HUDEP-2 (cell line): ENCODE data around the gene BTD.

Source experiments
- DNase-seq, 76 experiments: peaks; one replicate each; lab custom pipeline; 2025; ENCODE audit not compliant: unreplicated experiment in 76 of 76; lab: John Stamatoyannopoulos, UW

BTD gene

DNA sequence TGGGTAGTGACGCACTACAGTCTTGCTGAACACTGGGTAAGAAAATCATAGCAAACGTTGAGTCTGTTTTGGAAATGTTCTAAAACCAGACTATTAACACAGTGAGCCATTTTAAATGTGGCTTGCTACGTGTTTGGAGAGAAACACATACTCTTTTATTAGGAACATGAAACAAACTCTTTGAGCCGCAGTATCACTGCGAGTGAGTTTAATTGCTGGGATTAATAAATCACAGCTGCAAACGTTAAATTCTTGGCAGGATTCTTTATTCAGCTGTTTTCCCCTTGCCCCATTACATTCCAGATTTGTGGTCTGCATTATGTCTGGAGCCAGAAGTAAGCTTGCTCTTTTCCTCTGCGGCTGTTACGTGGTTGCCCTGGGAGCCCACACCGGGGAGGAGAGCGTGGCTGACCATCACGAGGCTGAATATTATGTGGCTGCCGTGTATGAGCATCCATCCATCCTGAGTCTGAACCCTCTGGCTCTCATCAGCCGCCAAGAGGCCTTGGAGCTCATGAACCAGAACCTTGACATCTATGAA is 33.6 kb downstream of the BTD start:
- no peak for DNase-seq

DNA sequence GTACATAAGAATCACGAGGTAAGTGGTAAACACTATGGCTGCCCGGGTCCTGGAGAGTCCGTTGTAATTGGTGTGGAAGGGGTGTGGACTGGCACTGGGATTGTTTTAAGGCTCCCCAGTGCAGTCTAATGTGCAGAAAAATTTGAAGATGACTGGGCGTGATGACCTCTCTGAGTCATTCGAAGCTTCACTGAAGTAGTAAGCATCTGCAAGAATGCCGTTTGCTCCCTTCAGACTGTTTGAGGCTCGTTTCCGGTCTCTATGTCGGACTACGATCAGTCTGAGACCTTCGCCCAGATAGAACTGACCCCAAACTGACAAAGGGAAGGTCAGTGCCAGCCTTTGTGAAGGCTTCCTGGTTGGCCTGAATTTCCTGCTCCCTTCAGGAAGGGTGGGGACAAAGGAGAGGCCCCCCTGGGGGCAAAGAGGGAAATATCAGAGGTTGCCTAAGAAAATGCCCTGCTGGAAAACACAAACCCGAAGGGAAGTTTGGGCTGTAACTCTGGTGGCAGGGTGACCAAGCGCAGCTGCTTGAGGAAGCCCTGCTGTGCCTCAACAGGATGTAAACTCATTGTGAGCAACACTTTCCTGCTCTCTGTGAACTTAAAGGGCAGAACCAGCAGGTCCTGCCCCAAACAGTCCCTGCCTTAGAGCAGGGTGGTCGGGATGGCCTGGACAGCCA is 34.6 kb downstream of the BTD start:
- DNase-seq: no peak

DNA sequence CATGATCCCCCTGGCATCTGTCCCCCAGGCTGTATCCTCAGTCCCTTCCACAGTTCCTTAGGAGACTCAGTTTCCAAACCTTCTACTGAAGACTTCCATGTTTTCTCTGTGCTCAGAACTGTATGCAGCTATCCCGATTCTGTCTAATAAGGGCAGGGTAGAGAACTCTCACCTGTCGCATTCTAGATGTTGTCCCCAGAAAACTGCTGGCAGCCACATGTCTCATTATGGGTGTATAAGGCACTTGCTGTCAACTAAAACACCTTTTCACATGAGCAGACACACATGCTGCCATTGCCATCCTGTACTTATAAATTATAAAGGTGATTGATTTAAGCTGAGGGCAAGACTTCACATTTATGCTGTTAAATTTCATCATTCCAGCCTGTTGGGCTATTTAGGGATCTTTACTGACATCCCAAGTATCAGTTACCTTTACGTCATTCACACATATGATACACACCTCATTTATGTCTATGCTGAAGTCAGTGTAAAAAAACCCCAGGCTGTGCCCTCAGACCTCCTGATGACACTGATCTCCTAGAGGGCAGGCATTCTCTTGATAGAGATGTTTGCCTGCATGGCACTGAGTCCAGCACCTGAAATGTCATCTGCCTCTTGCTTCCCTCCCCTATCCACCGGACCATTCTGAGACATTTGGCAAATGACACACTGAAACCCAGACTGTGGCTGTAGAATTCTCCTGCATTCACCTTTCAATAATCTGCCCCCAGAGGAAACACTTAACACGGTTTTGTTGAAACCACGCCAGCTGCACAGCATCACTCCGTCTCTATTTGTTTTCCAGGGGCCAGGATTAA is 35.8 kb downstream of the BTD start:
- no peak for DNase-seq

DNA sequence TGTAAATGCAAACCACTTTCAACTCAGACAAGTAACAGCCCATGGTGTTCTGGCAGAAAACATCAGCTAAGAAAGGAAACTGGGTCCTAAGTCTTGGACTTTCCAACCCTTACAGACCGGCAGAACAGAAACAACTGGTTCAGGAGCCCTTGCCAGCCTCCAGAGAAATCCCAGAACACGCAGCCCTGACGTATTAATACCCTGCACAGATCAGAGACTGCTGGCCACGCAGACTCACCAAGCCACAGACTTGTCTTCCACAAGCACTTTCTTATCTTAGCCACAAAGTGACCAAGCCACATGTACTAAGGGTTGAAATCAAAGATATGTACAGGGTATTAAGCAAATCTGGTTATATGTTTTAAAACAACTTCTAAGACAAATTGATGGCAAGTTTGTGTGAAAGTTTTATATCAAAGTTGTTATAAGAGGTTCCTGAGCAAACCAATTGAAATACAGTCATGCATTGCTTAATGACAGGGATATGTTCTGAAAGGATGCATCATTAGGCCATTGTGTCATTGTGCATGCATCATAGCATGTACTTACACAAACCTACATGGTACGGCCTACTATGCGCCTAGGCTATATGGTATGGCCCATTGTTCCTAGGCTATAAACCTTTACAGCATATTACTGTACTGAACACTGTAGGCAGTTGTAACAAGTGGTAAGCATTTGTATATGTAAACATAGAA is 36.8 kb downstream of the BTD start:
- no peak for DNase-seq

DNA sequence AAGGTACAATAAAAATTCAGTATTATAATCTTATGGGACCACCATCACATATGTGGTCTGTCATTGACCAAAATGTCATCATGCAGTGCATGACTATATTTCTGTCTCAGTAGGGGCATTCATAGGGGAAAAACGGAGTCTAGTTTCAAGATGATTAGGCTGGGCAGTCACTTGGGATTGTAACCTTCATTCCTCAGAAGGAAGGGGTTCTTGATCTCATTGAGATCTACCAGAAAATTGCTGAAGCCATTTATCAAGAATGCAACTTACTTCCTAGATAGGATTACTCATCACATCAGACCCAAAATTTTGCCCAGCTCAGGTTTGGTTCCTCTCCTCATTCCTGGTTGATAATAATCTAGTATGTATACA is 37.3 kb downstream of the BTD start:
- DNase-seq: no peak

DNA sequence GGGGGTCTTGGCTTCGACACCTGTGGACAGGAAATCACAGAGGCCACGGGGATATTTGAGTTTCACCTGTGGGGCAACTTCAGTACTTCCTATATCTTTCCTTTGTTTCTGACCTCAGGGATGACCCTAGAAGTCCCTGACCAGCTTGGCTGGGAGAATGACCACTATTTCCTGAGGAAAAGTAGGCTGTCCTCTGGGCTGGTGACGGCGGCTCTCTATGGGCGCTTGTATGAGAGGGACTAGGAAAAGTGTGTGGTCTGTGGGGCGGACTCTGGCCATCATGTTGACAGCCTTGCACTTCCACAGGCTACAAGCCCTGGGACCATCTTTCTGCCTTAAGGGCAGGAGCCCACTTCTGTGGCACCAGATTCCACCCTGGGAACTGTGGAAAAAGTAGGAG is 43.7 kb downstream of the BTD start:
- no peak for DNase-seq

DNA sequence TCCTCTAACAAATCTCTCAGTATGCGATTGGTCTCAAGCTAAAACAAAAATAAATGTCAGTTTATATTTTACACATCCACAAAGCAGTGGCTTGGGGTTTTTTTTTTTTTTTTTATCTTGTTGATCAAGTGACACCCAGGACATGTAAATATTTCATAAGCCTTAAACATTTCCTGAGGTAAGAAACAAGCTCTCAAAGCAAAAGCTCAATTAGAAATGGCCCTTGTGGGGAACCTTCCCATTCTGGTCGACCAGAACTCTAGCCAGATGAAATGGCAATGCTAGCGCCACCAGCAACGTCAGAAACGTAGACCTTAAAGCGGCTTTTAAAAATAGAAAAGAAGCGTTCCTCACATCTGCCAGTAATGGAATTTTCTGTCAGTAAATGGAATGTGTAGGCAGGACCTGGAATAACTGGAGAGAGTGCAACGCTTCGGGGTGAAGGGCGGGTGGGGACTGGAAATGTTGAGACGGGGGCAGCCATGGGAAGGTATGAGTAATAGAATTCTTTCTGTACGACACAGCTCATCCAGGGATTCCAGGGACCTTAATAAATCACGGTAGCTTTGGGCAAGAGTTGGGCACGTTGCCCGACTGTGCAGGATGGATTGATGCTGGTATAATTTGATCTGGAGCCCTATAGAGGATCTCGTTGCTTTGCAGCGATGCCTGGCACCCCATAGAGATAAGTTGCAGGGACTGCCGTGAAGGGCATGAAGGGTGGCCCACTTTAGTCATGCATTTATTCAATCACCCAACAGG is 44.4 kb downstream of the BTD start:
- DNase-seq: no peak

DNA sequence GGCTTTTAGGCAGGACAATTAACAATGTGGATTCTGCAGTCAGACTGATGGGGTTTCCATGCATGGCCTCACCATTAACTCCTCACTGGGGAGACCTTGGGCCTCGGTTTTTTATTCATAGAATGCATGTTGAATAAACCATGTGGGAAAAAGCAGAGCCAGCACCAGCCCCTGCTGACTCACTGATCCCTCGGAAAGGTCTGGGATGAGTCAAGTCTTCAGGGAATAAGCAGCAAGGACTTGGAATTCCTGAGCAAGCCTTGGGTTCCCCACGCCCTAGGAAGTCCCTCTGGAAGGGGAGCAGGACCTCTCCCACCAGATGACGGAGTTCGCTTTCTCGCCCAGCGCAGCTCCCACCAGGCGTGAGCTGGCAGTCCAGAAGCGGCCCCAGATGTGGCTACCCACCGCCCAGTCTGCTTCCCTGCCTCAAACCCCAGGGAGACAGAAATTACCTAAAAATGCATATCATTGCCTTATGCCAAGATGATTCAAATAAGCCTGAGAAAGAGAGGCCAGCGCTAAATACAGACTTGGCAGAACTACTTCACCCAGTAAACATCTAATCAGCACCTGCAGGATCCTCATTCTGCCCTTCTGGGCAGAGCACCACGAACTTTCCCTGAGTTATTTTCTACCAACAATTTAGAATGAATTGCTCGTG is 45.4 kb downstream of the BTD start:
- DNase-seq: no peak

DNA sequence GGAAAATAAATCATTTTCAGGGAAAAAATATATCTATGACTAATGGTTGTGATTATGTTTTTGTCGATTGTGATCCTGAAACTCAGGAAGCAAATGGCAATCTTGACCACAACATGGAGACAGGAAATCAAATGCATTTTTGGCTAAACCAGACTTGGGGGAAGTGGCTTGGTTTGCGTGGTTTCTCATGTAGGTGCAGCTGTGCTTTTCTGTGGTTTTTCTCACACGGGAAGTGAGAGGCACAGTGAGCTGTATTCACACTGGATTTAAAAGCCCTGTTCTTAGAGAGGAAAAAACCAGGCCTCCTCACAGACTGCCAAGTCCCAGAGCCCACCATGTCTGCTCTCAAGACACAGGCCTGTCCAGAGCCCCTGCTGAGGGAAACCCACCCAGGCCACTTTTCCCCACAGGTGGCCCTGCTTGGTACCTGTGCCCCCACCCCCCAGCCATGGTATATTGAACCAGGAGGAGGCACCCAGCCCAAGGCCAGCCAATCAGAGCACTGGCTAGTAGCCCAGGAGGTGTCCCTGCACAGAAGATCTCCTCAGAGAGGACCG is 46.1 kb downstream of the BTD start:
- DNase-seq: no peak

DNA sequence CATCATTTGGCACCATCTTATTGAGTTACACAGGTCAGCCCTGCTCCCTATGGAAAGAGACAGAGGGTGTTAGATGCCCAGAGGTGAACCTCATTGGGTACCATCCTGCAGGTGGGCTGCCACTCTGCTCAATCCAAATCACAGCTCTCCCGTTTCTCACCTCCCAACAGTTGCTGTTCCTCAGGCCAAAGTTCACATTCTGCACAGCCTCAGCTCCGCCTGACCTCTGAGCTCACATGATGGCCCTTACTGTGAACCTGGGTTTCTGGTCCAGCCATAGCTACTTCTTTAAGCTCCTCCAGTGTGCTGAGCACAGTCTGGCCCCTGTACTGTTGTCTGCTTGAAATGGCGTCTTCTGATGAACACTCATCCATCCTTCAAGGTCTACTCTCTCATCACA is 47.8 kb downstream of the BTD start:
- no peak for DNase-seq

DNA sequence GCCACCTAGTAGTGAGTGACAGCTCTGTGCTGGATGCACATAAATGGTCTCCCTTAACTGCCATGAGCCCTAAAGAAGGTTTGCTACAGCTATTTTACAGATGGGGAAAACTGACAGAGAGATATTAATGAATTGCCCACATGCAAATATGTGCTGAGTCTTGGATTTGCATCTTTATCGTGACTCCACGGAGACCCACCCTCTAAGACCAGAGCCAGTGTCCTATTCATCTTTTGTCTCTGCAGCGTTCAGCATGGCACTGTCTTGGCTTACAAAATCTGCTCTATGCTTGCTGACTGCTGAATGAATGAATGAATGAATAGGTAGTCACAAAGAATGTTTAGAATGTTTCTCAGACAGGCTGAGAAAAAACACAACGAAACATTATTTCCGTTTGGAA is 48.3 kb downstream of the BTD start:
- DNase-seq: no peak

DNA sequence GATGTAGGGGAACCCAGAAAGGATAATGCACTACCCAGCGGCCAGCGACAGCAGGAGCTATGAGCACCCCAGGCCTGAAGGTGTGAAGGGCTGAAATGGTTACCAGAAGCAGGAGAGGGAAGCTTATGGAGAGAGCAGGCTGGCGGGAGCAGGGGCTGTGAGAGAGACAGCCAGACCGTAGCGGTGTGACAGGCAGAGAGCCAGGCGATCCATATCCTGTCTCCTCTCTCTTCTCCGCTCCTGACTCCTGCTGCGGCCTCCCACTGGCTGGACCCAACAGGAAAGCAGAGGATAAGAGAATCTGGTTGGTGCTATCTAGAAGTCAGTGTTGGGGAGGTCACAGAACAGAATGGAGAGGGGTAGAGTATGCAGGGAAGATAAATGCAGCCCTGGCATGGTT is 49.9 kb downstream of the BTD start:
- DNase-seq: no peak

DNA sequence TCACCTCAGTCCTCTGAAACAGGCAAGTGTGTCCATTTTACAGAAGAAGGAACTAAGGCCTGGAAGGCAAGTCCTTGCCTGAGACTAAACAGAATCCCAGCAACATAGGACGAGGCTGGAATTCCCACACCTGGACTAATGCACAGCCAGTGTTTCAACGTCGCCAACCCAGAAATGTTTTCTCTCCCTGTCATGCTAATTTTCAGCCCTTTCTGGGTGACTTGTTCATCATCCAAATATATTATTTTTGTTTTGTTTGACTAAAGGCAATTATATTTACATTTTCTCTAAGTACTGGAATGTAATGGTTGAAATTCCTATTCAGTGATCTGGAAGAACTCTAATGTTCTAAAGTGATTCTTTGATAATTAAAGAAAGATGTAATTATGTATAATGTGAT is 51.8 kb downstream of the BTD start:
- DNase-seq: no peak

DNA sequence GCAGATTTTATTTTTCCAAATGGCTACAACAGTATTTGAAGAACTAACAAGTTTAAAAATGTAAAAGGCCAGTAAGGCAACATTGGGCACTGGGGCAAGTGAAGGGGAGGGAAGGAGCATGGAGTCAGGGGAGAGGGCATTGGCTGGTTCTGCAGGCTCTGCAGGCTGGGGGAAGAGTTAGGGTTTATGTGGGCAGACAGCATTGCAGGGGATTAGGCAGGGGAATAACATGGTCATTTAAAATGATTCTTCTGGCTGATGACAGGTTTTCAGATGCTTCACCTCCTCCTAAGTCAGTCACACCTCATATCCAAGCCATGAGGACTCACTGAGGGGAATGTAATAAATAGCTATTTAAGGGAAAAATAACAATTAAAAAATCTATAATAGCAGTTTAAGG is 52.6 kb downstream of the BTD start:
- no peak for DNase-seq

DNA sequence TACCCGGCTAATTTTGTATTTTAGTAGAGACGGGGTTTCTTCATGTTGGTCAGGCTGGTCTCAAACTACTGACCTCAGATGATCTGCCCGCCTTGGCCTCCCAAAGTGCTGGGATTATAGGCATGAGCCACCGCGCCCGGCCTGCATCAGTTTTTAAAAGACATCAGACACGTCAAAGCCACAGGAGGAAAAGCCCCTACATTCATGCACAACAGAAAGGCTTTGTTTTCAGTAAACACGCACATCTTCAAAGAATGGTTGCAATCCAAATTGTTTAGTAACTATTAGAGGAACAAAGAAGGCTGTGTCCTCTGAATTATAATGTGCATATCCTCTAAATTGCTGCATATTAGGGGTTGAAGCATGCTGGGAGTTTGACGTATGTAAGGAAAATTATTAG is 53.3 kb downstream of the BTD start:
- no peak for DNase-seq

DNA sequence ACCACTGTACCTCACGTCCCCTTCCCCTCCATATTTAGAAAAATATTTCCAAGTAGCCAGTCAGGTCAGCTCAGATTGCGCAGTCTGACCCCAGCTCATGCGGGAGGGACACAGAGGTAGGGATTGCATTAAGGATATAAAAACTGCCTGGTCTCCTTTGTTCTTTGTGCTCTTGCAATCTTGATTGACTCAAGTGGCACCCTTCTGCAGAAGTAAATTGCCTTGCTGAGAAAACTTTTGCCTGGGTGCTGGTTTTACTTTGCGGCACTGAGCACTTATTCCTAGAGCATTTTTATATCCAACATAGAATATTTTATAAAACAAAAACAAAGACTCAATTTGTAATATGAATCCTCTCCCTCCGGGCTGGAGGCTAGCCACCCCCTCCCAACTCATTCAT is 54.8 kb downstream of the BTD start:
- DNase-seq: no peak

DNA sequence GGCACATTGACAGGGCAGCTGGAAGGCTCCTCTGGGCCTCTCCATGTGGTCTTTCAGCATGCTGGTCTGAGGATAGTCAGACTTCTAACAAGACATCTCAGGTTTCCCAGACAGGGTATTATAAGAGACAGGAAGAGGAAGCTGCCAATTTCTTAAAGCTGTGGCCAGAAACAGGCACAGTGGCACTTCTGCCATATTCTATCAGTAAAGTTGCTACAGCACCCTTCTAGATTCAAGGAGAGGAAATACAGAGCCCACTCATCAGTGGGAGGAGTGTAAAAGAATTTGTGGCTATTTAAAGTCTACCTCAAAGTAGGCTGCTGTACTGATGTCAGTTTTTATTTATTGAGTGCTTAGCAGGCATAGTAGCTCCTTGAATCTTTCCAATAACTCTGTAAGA is 55.5 kb downstream of the BTD start:
- DNase-seq: no peak

DNA sequence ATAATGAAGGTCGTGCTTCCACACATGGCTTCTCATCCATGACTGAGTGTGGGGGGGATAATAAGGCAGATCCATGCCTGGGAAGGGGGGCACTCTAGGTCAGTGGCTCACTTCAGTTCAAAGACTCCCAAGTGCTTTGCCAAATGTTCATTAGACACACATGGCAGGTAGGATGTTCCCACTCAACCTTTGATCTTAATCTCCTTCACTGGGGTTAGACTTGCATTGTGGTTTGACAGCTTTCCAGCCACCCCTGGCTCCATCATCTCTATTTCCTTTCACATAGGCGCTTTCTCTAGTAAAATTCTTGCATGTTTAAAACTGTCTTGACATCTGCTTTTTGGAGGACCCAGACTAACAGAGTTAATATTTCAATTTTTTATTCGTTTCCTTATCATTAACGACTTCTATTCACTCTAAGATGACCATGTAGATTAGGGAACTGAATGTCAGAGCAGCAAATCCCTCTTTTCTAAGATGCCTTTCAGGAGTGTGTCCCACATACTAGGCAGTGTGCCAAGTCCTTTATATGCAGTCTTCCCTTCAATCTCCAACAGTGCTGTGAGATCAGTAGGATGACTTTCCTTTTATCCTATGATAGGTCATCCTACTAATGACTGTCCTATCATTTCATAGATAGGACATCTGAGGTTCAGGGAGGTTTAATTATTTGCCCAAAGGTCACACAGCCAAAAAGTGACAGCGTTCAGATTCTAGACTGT is 57.9 kb downstream of the BTD start:
- DNase-seq: no peak
